GM12864 (cell line): ENCODE results near the gene GPR179.
A peak's percentile ranks its signal among the peaks of the same experiment; 100 is the strongest.

ENCODE experiments used
- DNase-seq: peaks from one replicate; pipeline ENCODE4 v3.0.0-alpha.2; 2011; ENCODE audit warnings: low read depth
- H3K4me3 ChIP-seq: 2 replicates; pipeline ENCODE4 v1.5.1; 2011; ENCODE audit warnings: mild to moderate bottlenecking, low read depth, low read length, control low read depth
- TF ChIP-seq, protein P1 (sequence below): IDR thresholded peaks from 2 replicates; pipeline ENCODE4 v1.5.1; 2011; ENCODE audit warnings: low read depth, mild to moderate bottlenecking, moderate library complexity, low read length, control low read depth, inconsistent platforms; ENCODE audit errors: missing control alignments

GPR179 gene

DNA sequence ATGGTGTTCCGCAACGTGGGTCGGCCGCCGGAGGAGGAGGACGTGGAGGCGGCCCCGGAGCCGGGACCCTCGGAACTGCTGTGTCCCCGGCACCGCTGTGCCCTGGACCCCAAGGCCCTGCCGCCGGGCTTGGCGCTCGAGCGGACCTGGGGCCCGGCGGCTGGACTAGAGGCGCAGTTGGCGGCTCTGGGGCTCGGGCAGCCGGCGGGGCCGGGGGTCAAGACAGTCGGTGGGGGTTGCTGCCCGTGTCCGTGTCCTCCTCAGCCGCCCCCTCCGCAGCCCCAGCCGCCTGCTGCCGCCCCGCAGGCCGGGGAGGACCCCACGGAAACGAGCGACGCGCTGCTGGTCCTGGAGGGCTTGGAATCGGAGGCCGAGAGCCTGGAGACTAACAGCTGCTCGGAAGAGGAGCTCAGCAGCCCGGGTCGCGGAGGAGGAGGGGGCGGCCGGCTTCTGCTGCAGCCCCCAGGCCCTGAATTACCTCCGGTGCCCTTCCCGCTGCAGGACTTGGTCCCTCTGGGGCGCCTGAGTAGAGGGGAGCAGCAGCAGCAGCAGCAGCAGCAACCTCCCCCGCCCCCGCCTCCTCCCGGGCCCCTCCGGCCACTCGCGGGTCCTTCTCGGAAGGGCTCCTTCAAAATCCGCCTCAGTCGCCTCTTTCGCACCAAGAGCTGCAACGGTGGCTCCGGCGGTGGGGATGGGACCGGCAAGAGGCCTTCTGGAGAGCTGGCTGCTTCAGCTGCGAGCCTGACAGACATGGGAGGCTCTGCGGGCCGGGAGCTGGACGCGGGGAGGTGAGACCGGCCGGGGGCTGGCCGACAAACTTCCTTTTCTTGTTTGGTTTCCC is 8.7 kb upstream of the GPR179 start:
- peak overlapping the region; percentile 86 for H3K4me3 ChIP-seq
- TF ChIP-seq, protein P1, sequence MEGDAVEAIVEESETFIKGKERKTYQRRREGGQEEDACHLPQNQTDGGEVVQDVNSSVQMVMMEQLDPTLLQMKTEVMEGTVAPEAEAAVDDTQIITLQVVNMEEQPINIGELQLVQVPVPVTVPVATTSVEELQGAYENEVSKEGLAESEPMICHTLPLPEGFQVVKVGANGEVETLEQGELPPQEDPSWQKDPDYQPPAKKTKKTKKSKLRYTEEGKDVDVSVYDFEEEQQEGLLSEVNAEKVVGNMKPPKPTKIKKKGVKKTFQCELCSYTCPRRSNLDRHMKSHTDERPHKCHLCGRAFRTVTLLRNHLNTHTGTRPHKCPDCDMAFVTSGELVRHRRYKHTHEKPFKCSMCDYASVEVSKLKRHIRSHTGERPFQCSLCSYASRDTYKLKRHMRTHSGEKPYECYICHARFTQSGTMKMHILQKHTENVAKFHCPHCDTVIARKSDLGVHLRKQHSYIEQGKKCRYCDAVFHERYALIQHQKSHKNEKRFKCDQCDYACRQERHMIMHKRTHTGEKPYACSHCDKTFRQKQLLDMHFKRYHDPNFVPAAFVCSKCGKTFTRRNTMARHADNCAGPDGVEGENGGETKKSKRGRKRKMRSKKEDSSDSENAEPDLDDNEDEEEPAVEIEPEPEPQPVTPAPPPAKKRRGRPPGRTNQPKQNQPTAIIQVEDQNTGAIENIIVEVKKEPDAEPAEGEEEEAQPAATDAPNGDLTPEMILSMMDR, result no peak
- DNase-seq, result no peak

GRCh38 chr17:38351412-38352222 is 7.9 kb upstream of the GPR179 start, which contains the start of gene SOCS7:
TSS of gene SOCS7 (plus strand) at chr17:38351844. CDS start at chr17:38352053, 209 bp downstream.
- TF ChIP-seq, protein P1, result no peak
- DNase-seq, result peak; percentile 65
- H3K4me3 ChIP-seq, result peak within 1 kb of the TSS; percentile 86

- DNase-seq, result no peak
- TF ChIP-seq, protein P1, result no peak
- H3K4me3 ChIP-seq, result no peak overlapping the region
Observed at GRCh38 chr17:38350035-38350434, 6.3 kb upstream of the GPR179 start.

DNA sequence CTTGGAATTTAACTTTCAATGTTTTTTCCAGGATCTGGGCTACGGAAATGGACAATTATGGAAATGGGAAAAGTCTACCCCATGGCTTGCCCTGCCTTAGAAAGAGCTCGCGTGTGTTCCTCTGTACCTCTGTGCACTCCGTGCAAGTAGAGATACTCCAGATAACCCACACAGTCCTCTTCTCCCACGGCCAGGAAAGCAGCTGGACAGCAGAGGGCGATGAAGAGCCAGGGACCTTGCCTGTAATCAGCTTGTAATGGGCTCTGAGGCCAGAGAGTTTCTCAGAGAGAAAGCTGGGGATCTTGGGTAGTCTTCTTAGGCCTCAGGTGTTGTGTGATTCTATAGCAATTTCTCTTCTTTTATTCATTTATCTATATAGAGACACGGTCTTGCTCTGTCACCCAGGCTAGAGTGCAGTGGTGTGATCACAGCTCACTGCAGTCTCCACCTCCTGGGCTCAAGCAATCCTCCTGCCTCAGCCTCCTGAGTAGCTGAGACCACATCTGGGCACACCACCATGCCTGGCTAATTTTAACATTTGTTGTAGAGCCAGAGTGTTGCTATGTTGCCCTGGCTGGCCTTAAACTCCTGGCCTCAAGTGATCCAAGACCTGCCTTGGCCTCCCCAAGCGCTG is 5.5 kb upstream of the GPR179 start:
- H3K4me3 ChIP-seq, result no peak overlapping the region
- peak; percentile 60 for DNase-seq
- TF ChIP-seq, protein P1, result peak; percentile 92

GRCh38 chr17:38345743-38346142 is 2.0 kb upstream of the GPR179 start:
- DNase-seq, result no peak
- TF ChIP-seq, protein P1, result no peak
- H3K4me3 ChIP-seq, result no peak overlapping the region

DNA sequence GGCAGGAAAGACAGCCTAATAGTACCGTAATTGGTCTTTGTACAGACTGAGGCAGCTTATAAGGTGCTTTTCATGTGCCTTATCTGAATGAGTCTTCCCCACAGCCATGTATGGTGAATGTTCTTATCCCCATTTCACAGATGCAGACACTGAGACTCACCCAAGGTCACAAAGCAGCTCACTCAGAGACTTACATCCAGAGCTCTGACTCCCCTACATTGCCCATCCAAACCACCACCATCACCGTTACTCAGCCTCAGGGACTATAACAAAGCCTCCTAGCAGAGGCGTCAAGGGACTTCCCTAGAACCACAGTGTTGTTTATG is 627 bp upstream of the GPR179 start:
- DNase-seq, result no peak
- H3K4me3 ChIP-seq, result no peak overlapping the region

More for the DNA sequence above, 627 bp upstream of the GPR179 start:
- TF ChIP-seq, protein P1, result no peak
